ENCODE data around the gene ESRRG.

The ESRRG gene

DNA sequence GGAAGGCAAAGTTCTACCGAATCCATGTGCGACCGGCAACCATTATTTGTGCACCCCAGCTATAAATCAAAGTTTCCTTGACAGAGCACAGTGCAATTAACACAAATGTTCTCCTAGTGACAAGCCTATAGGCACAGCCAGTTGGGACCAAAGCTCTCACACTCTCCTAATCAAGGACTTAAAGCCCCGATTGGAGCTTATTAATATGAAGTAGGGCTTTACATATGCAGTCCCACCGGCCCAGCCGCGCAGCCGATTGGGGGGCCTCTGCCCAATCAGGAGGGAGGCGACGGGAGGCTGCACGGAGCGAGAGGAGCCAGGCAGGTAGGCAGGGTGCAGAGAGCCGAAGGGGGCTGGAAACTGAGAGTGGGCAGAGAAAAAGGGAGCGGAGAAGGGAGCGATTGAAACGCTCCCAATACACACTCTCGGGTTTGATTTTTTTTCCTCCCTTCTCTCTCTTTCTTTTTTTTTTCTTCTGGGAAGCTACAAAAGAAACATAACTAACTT is at the start of gene ESRRG:
Gene ESRRG, minus strand, starts transcription at position 156 of the 507 bp plus-strand sequence. Its CDS starts 130 bp downstream, at position 26.
- Histone ChIP-seq H3K27me3 (ENCODE audit: control insufficient read depth in 2 of 2, insufficient read depth in 2 of 2, low read length in 2 of 2) (no peaks in the 10 kb centered on the region), H3K36me3 (ENCODE audit: control insufficient read depth in 2 of 2, insufficient read depth in 2 of 2, low read length in 2 of 2) (no peaks in the 10 kb centered on the region), H3K4me1 (ENCODE audit: control insufficient read depth in 2 of 2, insufficient read depth in 2 of 2, low read length in 2 of 2) (peaks cover 0 to 2% of the 10 kb centered on the region in 2 donors), H3K4me3 (ENCODE audit: low read length in 2 of 2) (peak within 1 kb of the TSS; percentile 52 to 72), H3K9ac (ENCODE audit: low read depth in 1 of 2, low read length in 2 of 2) (no peak within 1 kb of the TSS), H3K27ac (ENCODE audit: low read depth in 2 of 2, low read length in 2 of 2) (no peak within 1 kb of the TSS), H3K9me3 (ENCODE audit: control insufficient read depth in 2 of 2, low read length in 2 of 2) (no peaks in the 10 kb centered on the region)

DNA sequence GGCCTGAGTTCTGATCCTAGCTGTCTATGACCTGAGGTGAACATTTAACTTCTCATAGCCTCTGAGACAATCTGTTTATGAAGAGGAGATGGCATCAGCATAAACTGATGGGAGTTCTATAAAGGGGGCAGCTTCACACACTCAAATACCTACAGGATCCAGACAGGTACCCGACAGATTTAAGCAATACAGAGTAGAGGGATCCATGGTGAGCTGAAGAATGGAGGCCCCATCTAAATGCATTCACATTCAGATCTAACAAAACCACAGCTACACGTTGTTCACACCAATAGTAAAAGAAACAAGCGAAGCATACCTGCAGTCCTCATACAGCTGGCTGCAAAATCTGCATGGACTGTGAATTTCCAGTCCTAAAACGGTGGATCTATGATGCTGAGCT is 48.7 kb upstream of the ESRRG start:
- Histone ChIP-seq H3K9me3 (ENCODE audit: control insufficient read depth in 2 of 2, low read length in 2 of 2) (no peaks in the 10 kb centered on the region), H3K27ac (ENCODE audit: low read depth in 2 of 2, low read length in 2 of 2) (no peak overlapping the region), H3K36me3 (ENCODE audit: control insufficient read depth in 2 of 2, insufficient read depth in 2 of 2, low read length in 2 of 2) (no peaks in the 10 kb centered on the region), H3K4me3 (ENCODE audit: low read length in 2 of 2) (no peak overlapping the region), H3K9ac (ENCODE audit: low read depth in 1 of 2, low read length in 2 of 2) (no peak overlapping the region), H3K27me3 (ENCODE audit: control insufficient read depth in 2 of 2, insufficient read depth in 2 of 2, low read length in 2 of 2) (no peaks in the 10 kb centered on the region), H3K4me1 (ENCODE audit: control insufficient read depth in 2 of 2, insufficient read depth in 2 of 2, low read length in 2 of 2) (no peaks in the 10 kb centered on the region)

DNA sequence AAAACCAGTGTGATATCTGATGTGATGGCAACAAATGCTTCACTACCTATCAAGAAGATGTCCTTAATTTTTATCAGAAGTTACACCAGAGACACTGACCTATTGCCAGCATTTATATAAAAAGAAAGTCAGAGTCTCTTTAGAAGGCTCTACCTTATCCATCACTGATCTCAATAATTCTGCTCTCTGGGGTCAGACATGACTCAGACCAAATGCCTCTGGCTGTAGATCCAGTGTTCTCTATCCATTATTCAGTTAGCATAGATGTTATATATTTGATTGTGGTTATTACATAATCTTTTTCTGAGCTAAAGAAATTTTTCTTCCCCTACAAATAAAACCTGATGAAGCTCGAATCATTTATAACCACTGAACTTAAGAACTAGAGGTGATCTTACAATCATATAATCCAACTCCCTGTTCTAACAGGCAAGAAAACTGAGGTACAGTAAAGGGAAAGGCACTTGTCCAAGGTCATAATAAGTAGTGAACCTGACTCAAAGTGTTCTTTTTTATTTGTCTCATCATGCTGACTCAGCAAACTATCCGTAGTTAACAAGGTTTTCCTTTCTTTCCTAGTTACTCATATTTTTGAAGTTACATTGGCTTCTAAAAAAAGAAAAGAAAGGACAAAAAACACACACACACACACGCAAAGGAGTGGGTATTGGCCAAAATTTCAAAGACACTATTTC is 43.6 kb upstream of the ESRRG start:
- Histone ChIP-seq H3K27ac (ENCODE audit: low read depth in 2 of 2, low read length in 2 of 2) (no peak overlapping the region), H3K4me3 (ENCODE audit: low read length in 2 of 2) (no peak overlapping the region), H3K9me3 (ENCODE audit: control insufficient read depth in 2 of 2, low read length in 2 of 2) (no peaks in the 10 kb centered on the region), H3K27me3 (ENCODE audit: control insufficient read depth in 2 of 2, insufficient read depth in 2 of 2, low read length in 2 of 2) (peaks cover 0 to 4% of the 10 kb centered on the region in 2 donors), H3K9ac (ENCODE audit: low read depth in 1 of 2, low read length in 2 of 2) (no peak overlapping the region), H3K4me1 (ENCODE audit: control insufficient read depth in 2 of 2, insufficient read depth in 2 of 2, low read length in 2 of 2) (no peaks in the 10 kb centered on the region), H3K36me3 (ENCODE audit: control insufficient read depth in 2 of 2, insufficient read depth in 2 of 2, low read length in 2 of 2) (no peaks in the 10 kb centered on the region)

DNA sequence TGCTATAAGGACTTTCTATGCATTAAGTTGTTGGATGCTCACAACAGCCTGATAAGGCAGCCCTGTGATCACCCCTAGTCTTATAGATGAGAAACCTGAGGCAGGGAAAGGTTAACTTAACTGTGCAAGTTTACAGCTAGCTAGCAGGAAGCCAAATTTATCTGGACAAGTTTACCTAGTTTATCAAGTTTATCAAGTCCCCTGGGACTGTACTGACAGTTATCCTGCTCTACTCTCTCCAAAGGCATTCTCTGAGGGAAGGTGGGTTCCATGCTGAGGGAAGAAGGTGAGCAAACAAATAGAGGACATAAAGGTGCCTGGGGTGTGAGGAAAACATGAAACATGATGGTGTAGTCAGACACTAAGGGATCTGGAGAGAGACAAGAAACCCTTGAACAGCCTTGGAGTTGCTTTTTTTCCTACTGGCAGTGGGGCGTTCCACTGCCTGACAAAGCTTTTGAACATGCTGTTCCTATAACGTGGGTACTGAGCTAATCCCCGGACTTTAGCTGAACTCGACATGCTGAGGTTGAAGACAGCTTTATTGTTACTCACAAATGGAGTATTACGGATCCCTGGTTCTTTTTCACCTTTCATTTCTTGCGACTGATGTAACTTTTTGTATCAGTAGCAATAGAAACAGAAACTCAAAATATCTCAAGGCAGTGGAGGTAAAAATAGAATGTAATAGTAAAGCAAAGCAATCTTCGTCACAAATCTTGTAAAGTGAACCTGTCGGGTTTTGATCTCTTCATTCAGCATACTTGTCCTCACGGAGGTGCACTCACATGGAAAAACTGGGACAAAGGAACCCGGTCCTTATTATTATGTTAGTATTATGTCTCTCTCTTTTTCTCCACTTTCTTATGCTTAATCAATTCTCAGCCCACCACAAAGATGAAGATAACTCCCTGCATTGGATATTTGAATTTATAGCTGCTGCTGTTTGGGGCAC is 42.4 kb upstream of the ESRRG start:
- Histone ChIP-seq H3K27ac (ENCODE audit: low read depth in 2 of 2, low read length in 2 of 2) (no peak overlapping the region), H3K4me3 (ENCODE audit: low read length in 2 of 2) (no peak overlapping the region), H3K9ac (ENCODE audit: low read depth in 1 of 2, low read length in 2 of 2) (no peak overlapping the region), H3K9me3 (ENCODE audit: control insufficient read depth in 2 of 2, low read length in 2 of 2) (no peaks in the 10 kb centered on the region), H3K36me3 (ENCODE audit: control insufficient read depth in 2 of 2, insufficient read depth in 2 of 2, low read length in 2 of 2) (no peaks in the 10 kb centered on the region), H3K4me1 (ENCODE audit: control insufficient read depth in 2 of 2, insufficient read depth in 2 of 2, low read length in 2 of 2) (no peaks in the 10 kb centered on the region), H3K27me3 (ENCODE audit: control insufficient read depth in 2 of 2, insufficient read depth in 2 of 2, low read length in 2 of 2) (peaks cover 0 to 4% of the 10 kb centered on the region in 2 donors)

DNA sequence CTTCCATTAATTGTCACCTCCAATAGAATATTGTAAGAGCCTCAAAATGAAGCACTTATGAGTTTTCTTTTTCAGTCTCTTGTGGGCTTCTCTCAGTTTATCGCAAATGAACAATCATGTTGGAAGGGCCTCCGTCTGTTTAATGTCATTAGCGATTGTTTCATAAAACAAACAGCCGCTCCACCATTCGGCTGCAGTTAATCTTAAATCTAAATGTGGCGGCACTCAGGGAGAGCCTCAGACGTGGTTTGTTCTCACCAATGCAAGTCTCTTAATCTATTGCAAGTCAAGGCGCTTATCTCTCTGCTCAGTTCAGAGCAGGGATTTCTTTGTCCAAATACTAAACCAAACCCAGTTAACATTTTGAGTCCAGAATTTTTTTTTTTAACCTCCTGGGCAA is 34.9 kb upstream of the ESRRG start:
- Histone ChIP-seq H3K4me1 (ENCODE audit: control insufficient read depth in 2 of 2, insufficient read depth in 2 of 2, low read length in 2 of 2) (no peaks in the 10 kb centered on the region), H3K27ac (ENCODE audit: low read depth in 2 of 2, low read length in 2 of 2) (no peak overlapping the region), H3K4me3 (ENCODE audit: low read length in 2 of 2) (no peak overlapping the region), H3K27me3 (ENCODE audit: control insufficient read depth in 2 of 2, insufficient read depth in 2 of 2, low read length in 2 of 2) (no peaks in the 10 kb centered on the region), H3K36me3 (ENCODE audit: control insufficient read depth in 2 of 2, insufficient read depth in 2 of 2, low read length in 2 of 2) (no peaks in the 10 kb centered on the region), H3K9me3 (ENCODE audit: control insufficient read depth in 2 of 2, low read length in 2 of 2) (no peaks in the 10 kb centered on the region), H3K9ac (ENCODE audit: low read depth in 1 of 2, low read length in 2 of 2) (no peak overlapping the region)

DNA sequence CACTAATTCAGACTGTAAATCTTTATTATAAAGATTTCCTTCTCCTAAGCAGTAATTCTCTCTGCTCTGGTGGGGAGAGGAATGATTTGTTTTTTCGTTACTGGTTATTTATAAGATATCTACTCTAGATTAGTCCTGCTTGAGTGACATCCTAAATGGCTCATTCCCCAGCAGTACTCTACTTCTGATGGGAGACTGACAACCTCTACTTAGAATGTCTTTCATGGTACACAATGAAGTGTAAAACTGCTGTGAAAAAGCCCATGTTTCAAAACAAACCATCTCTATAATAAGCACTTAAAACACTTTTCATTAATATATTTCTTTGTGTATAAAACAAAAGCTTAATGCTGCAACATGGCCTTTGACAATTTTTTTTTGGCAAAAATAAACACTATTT is 33.9 kb upstream of the ESRRG start:
- no peaks in the 10 kb centered on the region for H3K4me1 ChIP-seq (ENCODE audit: control insufficient read depth in 2 of 2, insufficient read depth in 2 of 2, low read length in 2 of 2)

DNA sequence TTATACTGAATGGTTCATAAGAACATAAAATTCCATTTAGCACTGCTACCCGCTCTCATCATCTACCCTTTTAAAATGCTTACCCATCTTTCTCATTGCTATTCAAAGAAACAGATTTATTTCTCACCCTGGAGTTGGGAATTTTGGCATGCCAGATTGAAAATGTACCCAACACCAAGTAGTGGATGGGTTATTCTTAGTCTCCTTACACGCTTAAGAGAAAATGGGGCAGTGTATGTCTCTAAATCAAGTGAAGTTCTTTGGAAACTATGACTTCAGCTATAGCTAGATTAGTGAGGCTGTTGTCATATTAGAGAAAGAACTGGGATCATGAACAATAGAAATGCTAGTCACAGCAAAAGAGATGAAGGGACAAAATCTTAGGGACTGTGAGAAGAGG is 27.7 kb upstream of the ESRRG start:
- Histone ChIP-seq H3K27ac (ENCODE audit: low read depth in 2 of 2, low read length in 2 of 2) (no peak overlapping the region), H3K4me3 (ENCODE audit: low read length in 2 of 2) (no peak overlapping the region), H3K4me1 (ENCODE audit: control insufficient read depth in 2 of 2, insufficient read depth in 2 of 2, low read length in 2 of 2) (no peaks in the 10 kb centered on the region), H3K27me3 (ENCODE audit: control insufficient read depth in 2 of 2, insufficient read depth in 2 of 2, low read length in 2 of 2) (no peaks in the 10 kb centered on the region), H3K36me3 (ENCODE audit: control insufficient read depth in 2 of 2, insufficient read depth in 2 of 2, low read length in 2 of 2) (no peaks in the 10 kb centered on the region), H3K9ac (ENCODE audit: low read depth in 1 of 2, low read length in 2 of 2) (no peak overlapping the region), H3K9me3 (ENCODE audit: control insufficient read depth in 2 of 2, low read length in 2 of 2) (no peaks in the 10 kb centered on the region)

More for the DNA sequence above, 33.9 kb upstream of the ESRRG start:
- H3K9ac ChIP-seq (ENCODE audit: low read depth in 1 of 2, low read length in 2 of 2): no peak overlapping the region
- no peaks in the 10 kb centered on the region for H3K27me3 ChIP-seq (ENCODE audit: control insufficient read depth in 2 of 2, insufficient read depth in 2 of 2, low read length in 2 of 2)
- H3K9me3 ChIP-seq (ENCODE audit: control insufficient read depth in 2 of 2, low read length in 2 of 2): no peaks in the 10 kb centered on the region
- H3K4me3 ChIP-seq (ENCODE audit: low read length in 2 of 2): no peak overlapping the region
- no peaks in the 10 kb centered on the region for H3K36me3 ChIP-seq (ENCODE audit: control insufficient read depth in 2 of 2, insufficient read depth in 2 of 2, low read length in 2 of 2)
- H3K27ac ChIP-seq (ENCODE audit: low read depth in 2 of 2, low read length in 2 of 2): no peak overlapping the region

DNA sequence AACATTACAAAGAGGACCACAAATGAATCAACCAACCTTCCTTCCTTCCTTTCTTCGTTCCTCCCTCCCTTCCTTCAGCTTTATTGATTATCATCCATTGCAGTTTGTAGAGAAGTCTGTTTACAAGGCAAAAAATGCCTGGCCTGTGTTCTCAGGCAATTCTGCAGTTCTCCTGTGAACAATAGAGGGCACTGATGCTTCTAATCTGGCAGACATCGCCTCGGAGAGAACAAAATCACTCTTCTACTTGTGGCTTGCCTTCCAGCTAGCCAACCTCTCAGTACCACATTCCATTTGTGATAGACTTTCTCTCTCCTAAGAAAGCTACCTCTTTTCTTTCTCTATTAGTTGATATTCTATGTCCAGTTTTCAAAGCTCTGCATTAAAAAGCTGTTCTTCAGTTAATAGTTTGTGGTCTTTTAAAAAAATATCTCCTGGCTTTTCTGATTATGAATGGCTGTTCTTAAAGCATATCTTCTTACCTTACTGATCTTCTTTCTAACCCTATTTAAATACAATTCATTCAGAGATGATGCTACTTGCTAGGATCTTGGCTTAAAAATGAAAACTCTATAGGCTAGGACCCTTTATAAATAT is 26.9 kb upstream of the ESRRG start:
- H3K27me3 ChIP-seq (ENCODE audit: control insufficient read depth in 2 of 2, insufficient read depth in 2 of 2, low read length in 2 of 2): no peaks in the 10 kb centered on the region
- H3K9ac ChIP-seq (ENCODE audit: low read depth in 1 of 2, low read length in 2 of 2): no peak overlapping the region
- H3K4me3 ChIP-seq (ENCODE audit: low read length in 2 of 2): no peak overlapping the region
- no peaks in the 10 kb centered on the region for H3K36me3 ChIP-seq (ENCODE audit: control insufficient read depth in 2 of 2, insufficient read depth in 2 of 2, low read length in 2 of 2)
- no peak overlapping the region for H3K27ac ChIP-seq (ENCODE audit: low read depth in 2 of 2, low read length in 2 of 2)
- H3K9me3 ChIP-seq (ENCODE audit: control insufficient read depth in 2 of 2, low read length in 2 of 2): no peaks in the 10 kb centered on the region
- H3K4me1 ChIP-seq (ENCODE audit: control insufficient read depth in 2 of 2, insufficient read depth in 2 of 2, low read length in 2 of 2): no peaks in the 10 kb centered on the region

DNA sequence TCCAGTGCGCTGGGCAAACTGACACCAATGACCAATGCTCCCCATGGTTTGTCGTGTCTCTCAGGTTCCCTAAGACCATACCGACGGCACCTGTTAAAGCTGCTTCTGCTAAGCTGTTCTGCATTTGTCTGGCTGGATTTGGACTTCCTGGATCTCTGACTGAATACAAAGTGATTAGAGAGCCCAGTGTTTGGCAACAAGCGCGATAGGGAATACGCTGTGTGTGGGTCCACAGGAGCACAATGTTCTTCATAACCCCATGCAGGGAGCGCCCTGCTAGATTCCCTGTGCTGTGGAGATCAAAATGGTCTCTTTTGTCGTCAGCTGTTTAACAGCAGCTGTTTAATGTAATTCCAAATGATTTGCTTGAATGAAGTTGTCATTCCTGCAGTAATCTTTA is 26.0 kb upstream of the ESRRG start:
- Histone ChIP-seq H3K36me3 (ENCODE audit: control insufficient read depth in 2 of 2, insufficient read depth in 2 of 2, low read length in 2 of 2) (no peaks in the 10 kb centered on the region), H3K9me3 (ENCODE audit: control insufficient read depth in 2 of 2, low read length in 2 of 2) (no peaks in the 10 kb centered on the region), H3K4me3 (ENCODE audit: low read length in 2 of 2) (no peak overlapping the region), H3K27ac (ENCODE audit: low read depth in 2 of 2, low read length in 2 of 2) (no peak overlapping the region), H3K4me1 (ENCODE audit: control insufficient read depth in 2 of 2, insufficient read depth in 2 of 2, low read length in 2 of 2) (no peaks in the 10 kb centered on the region), H3K27me3 (ENCODE audit: control insufficient read depth in 2 of 2, insufficient read depth in 2 of 2, low read length in 2 of 2) (no peaks in the 10 kb centered on the region), H3K9ac (ENCODE audit: low read depth in 1 of 2, low read length in 2 of 2) (no peak overlapping the region)

DNA sequence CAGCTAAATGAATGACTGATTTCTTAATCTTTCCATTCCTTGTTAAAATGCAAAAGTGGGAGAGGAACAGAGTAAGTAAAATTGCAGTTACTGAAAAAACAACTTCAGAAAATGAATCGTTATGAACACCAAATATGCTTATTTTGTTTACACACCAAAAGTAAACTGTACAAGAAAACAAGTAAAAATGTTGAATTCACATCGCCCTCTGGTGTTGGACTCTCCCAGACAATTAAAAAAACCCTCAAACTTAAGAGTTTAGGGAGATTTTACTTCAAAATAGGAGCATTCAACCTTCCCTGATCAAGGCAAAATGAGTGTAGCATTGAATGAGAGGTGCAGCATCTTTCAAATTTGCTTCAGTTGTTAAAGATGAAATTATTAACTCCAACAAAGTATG is 19.4 kb upstream of the ESRRG start:
- H3K4me3 ChIP-seq (ENCODE audit: low read length in 2 of 2): no peak overlapping the region
- H3K36me3 ChIP-seq (ENCODE audit: control insufficient read depth in 2 of 2, insufficient read depth in 2 of 2, low read length in 2 of 2): no peaks in the 10 kb centered on the region
- H3K9me3 ChIP-seq (ENCODE audit: control insufficient read depth in 2 of 2, low read length in 2 of 2): no peaks in the 10 kb centered on the region
- H3K4me1 ChIP-seq (ENCODE audit: control insufficient read depth in 2 of 2, insufficient read depth in 2 of 2, low read length in 2 of 2): no peaks in the 10 kb centered on the region
- no peaks in the 10 kb centered on the region for H3K27me3 ChIP-seq (ENCODE audit: control insufficient read depth in 2 of 2, insufficient read depth in 2 of 2, low read length in 2 of 2)
- no peak overlapping the region for H3K27ac ChIP-seq (ENCODE audit: low read depth in 2 of 2, low read length in 2 of 2)
- no peak overlapping the region for H3K9ac ChIP-seq (ENCODE audit: low read depth in 1 of 2, low read length in 2 of 2)
